Gastroesophageal sphincter (tissue), 3 donors: ENCODE measurements around the gene PAFAH2.

Source experiments
- CTCF ChIP-seq, 4 experiments: fragments of 200-600 bp in 2 of 4; fragments of 450-650 bp in 2 of 4; sonication (generic) in 1 of 4; IDR thresholded peaks; one replicate each; pipeline ENCODE4 v1.5.1; 2017 to 2019; ENCODE audit warnings: antibody characterized with exemption in 4 of 4, mild to moderate bottlenecking in 2 of 4, moderate library complexity in 2 of 4
- EP300 ChIP-seq: sonication (generic); formaldehyde crosslinking; IDR thresholded peaks from one replicate; pipeline ENCODE4 v1.6.1; 2017; ENCODE audit warnings: antibody characterized with exemption, mild to moderate bottlenecking
- POLR2A ChIP-seq, 2 donors: fragments of 450-650 bp; IDR thresholded peaks; one replicate each; pipeline ENCODE4 v1.6.1; 2017; ENCODE audit warnings: antibody characterized with exemption in 2 of 2, mild to moderate bottlenecking in 2 of 2, moderate library complexity in 1 of 2
- POLR2AphosphoS5 ChIP-seq: sonication (generic); formaldehyde crosslinking; IDR thresholded peaks from one replicate; pipeline ENCODE4 v1.6.1; 2017; ENCODE audit warnings: antibody characterized with exemption

GRCh38 chr1:26038477-26038876, 40.6 kb upstream of the PAFAH2 start:
- no peak for TF ChIP-seq CTCF (IDR thresholded peaks at IDR 0.05)
- no peak for TF ChIP-seq POLR2A (IDR thresholded peaks at IDR 0.05)
- no peak for TF ChIP-seq EP300
- no peak for TF ChIP-seq POLR2AphosphoS5
